Hepatic stellate cell (primary cell): Measurements from ENCODE around the gene DKK3.
A peak's percentile ranks its signal among the peaks of the same experiment; 100 is the strongest.

Source experiments
- DNase-seq: peaks from one replicate; pipeline ENCODE4 v3.0.0; 2011; ENCODE audit warnings: low spot score

Gene DKK3

GRCh38 chr11:11981364-11981763, 27.1 kb downstream of the DKK3 start:
- DNase-seq: no peak

- DNase-seq: no peak
These were observed 27.6 kb downstream of the DKK3 start for GRCh38 chr11:11980841-11981308.

GRCh38 chr11:11980200-11980599, 28.2 kb downstream of the DKK3 start:
- no peak for DNase-seq

- peak; percentile 74 for DNase-seq
These were observed 28.8 kb downstream of the DKK3 start for GRCh38 chr11:11979488-11980117.

GRCh38 chr11:11978792-11979487, 29.5 kb downstream of the DKK3 start:
- DNase-seq: peak; percentile 73

- DNase-seq: no peak
These were observed 30.3 kb downstream of the DKK3 start for GRCh38 chr11:11978098-11978637.

GRCh38 chr11:11977206-11977938, 31.1 kb downstream of the DKK3 start:
- DNase-seq: peak; percentile 91

GRCh38 chr11:11976481-11977127, 31.8 kb downstream of the DKK3 start:
- no peak for DNase-seq

- DNase-seq: no peak
These were observed 33.0 kb downstream of the DKK3 start for GRCh38 chr11:11975201-11976092.

GRCh38 chr11:11973866-11974265, 34.6 kb downstream of the DKK3 start:
- DNase-seq: no peak

- DNase-seq: peak; percentile 94
These were observed 35.0 kb downstream of the DKK3 start for GRCh38 chr11:11973361-11973800.

- DNase-seq: no peak
These were observed 35.6 kb downstream of the DKK3 start for GRCh38 chr11:11972730-11973341.

- DNase-seq: no peak
These were observed 36.4 kb downstream of the DKK3 start for GRCh38 chr11:11971906-11972547.

GRCh38 chr11:11970556-11970955, 37.9 kb downstream of the DKK3 start:
- DNase-seq: no peak

- DNase-seq: no peak
These were observed 38.8 kb downstream of the DKK3 start for GRCh38 chr11:11969380-11970215.

GRCh38 chr11:11968511-11969280, 39.7 kb downstream of the DKK3 start:
- DNase-seq: no peak

- no peak for DNase-seq
These were observed 40.5 kb downstream of the DKK3 start for GRCh38 chr11:11967669-11968510.
